HUES64 (cell line): ENCODE results near the gene APOBEC3G.
A peak's percentile ranks its signal among the peaks of the same experiment; 100 is the strongest.

Experiments used
- H3K27ac ChIP-seq: 2 replicates; pipeline ENCODE4 v1.7.0; 2013; ENCODE audit warnings: low read depth, low read length, inconsistent platforms
- H3K27me3 ChIP-seq: 2 replicates; pipeline ENCODE4 v1.6.1; 2013; ENCODE audit warnings: mild to moderate bottlenecking, low read length; ENCODE audit not compliant: insufficient read depth
- H3K36me3 ChIP-seq: 2 replicates; pipeline ENCODE4 v1.6.1; 2013; ENCODE audit warnings: mild to moderate bottlenecking, low read length; ENCODE audit not compliant: insufficient read depth
- H3K4me1 ChIP-seq: 2 replicates; pipeline ENCODE4 v1.6.1; 2013; ENCODE audit warnings: mild to moderate bottlenecking, low read length, moderate library complexity; ENCODE audit not compliant: insufficient read depth
- H3K4me3 ChIP-seq: 2 replicates; pipeline ENCODE4 v1.5.1; 2013; ENCODE audit warnings: mild to moderate bottlenecking, low read length, moderate library complexity
- H3K9ac ChIP-seq: 2 replicates; pipeline ENCODE4 v1.6.1; 2013; ENCODE audit warnings: mild to moderate bottlenecking, low read depth, low read length
- H3K9me3 ChIP-seq: 2 replicates; pipeline ENCODE4 v1.6.1; 2013; ENCODE audit warnings: low read depth, low read length; ENCODE audit not compliant: insufficient read depth
- WGBS: fragments of 150-250, 120-280 bp; methylation state at CpG from one replicate; pipeline ENCODE4 v1.1.7; 2013; ENCODE audit warnings: missing lambda C conversion rate; 5-methylcytosine and 5-hydroxymethylcytosine counted together

Gene APOBEC3G

DNA sequence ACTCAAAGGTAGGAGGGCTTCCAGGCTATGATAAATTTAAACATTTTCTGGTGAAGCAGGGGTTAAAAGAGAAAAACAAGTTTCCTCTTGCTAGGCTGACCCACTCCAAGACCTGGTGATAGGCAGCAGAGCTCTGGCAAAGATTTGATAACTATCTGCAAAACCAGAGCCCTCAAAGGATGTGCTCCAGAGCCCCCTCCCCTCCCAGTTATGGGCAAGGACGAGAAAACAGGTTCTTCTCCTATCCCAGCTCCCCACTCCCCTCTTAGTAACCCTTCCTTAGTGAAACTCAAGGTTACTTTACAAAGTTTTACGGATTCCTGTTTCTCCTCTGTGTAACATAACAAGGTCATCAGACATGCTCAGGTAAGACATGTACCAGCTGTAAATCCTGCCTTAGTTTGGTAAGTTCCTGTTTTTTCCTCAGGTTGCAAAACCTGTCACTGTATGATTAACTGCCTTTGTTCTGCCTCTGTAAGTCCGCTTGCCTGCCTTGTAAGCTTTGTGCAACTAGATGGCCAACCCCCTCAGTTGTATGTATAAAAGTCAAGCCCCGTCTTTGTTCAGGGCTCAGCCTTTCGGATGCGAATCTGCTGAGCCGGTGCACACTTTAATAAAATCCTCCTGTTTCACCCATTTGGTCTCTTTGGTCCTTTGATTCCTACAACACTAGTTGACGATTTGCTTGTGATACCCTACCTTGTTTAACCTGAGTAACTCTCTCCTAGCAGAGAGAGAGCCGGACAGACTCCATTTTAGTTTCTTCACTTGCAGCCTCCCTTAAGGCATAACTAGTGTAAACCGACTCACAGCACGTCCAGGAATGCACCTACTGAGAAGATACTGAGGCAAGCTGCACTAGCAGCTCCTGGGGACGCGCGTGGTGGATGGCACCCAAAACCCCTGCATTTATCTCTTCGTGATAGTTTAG, 33.8 kb downstream of the APOBEC3G start:
- no peaks in the 10 kb centered on the region for H3K36me3 ChIP-seq
- no peak overlapping the region for H3K4me3 ChIP-seq
- WGBS, result 72% methylated on average over 15 of the region's 15 CpGs
- H3K9ac ChIP-seq, result no peak overlapping the region
- H3K9me3 ChIP-seq, result no peaks in the 10 kb centered on the region
- H3K27me3 ChIP-seq, result peaks cover 20% of the 10 kb centered on the region
- H3K4me1 ChIP-seq, result peaks cover 24% of the 10 kb centered on the region
- H3K27ac ChIP-seq, result no peak overlapping the region

DNA sequence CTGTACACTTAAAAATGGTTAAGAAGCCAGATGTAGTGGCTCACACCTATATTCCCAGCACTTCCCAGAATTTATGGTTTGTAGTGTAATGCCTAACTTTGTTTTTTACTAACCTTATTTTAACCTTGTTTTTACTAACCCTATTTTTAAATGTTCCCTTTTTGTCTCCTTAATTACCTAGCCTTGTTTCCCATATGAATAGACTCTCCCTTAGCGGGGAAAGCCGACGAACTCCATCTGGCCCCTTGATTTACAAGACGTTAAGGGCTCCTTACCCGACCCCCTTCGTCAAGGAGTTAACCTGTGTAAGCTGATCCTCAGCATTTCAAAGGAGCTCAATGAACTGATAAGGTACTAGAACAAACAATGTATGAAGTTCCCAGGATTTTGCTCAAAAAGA, 37.0 kb downstream of the APOBEC3G start:
- Histone ChIP-seq H3K4me1 (peaks cover 26% of the 10 kb centered on the region), H3K9ac (no peak overlapping the region), H3K4me3 (peak overlapping the region; percentile 28; the same call in 1 of the 2 replicates), H3K9me3 (no peaks in the 10 kb centered on the region), H3K27me3 (peaks cover 31% of the 10 kb centered on the region), H3K27ac (peak overlapping the region; percentile 51; the same call in 1 of the 2 replicates), H3K36me3 (no peaks in the 10 kb centered on the region)
- under 1% methylated on average over 6 of the region's 6 CpGs for WGBS

DNA sequence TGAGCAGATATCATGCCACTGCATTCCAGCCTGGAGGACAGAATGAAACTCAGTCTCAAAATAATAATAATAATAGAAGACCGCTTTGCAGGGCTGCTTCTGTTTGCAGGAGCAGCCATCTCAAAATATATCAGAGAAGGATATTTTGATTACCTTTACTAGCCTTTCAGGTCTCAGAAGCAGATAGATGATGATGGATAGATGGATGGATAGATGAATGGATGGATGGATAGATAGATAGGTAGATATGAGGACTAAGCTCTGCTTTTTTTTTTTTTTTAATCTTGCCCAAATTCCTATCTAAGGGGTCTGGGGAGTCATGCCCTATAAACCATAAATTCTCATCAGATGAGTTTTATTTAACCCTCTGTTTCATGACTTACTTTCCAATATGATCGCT, 38.5 kb downstream of the APOBEC3G start:
- no peak overlapping the region for H3K9ac ChIP-seq
- H3K27ac ChIP-seq, result no peak overlapping the region
- WGBS, result 92% methylated on average over 1 of the region's 2 CpGs
- no peaks in the 10 kb centered on the region for H3K9me3 ChIP-seq
- peaks cover 25% of the 10 kb centered on the region for H3K4me1 ChIP-seq
- H3K4me3 ChIP-seq, result no peak overlapping the region; the same call in 1 of the 2 replicates
- H3K36me3 ChIP-seq, result no peaks in the 10 kb centered on the region
- H3K27me3 ChIP-seq, result peaks cover 31% of the 10 kb centered on the region

DNA sequence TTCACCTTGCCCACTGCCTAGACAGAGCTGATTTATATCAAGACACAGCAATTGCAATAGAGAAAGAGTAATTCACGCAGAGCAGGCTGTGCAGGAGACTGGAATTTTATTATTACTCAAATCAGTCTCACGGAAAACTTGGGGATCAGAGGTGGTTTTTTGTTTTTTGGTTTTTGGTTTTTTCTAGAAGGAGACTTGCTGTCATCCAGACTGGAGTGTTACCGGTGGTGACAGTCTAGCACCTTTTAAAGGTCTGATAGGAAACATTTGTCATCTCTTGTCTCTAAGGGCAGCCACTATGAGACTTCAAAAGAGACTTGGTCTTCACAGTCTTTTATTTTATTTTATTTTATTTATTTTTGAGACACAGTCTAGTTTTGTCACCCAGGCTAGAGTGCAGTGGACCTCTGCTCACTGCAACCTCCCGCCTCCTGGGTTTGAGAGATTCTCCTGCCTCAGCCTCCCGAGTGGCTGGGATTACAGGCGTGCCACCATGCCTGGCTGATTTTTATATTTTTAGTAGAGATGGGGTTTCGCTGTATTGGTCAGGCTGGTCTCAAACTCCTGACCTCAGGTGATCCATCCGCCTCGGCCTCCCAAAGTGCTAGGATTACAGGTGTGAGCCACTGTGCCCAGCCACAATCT, 39.0 kb downstream of the APOBEC3G start:
- Histone ChIP-seq H3K9me3 (no peaks in the 10 kb centered on the region), H3K9ac (no peak overlapping the region), H3K4me3 (no peak overlapping the region), H3K27me3 (peaks cover 31% of the 10 kb centered on the region), H3K4me1 (peaks cover 20% of the 10 kb centered on the region), H3K27ac (no peak overlapping the region), H3K36me3 (no peaks in the 10 kb centered on the region)
- WGBS, result 89% methylated on average over 9 of the region's 9 CpGs

DNA sequence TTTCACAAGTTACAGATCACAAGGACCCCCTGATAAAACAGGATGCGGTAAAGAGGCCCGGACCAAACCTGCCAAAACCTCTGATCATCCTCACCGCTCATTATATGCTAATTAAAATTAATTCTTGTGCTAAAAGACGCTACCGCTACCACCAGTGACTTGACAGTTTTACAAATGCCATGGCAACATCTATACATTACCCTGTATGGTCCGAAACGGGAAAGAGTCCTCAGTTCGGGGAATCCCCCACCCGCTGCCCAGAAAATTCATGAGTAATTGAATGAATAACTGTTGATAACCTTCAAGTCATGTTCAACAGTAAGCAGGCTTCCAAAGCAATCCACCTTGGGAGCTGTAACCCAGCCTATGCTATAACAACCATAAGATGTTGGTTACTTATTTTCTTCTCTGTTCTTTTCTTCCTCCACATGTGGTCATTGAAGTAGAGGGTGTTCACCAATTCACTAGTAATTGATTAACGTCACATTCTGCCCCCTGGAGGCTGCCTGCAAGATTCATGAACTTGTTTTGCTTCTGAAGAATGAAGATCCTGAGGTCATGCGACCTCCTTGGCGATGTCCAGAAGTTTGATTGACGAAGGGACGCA, 40.6 kb downstream of the APOBEC3G start:
- Histone ChIP-seq H3K36me3 (no peaks in the 10 kb centered on the region), H3K4me3 (no peak overlapping the region), H3K27ac (no peak overlapping the region), H3K9me3 (no peaks in the 10 kb centered on the region), H3K4me1 (peaks cover 20% of the 10 kb centered on the region), H3K27me3 (peaks cover 31% of the 10 kb centered on the region), H3K9ac (no peak overlapping the region)
- WGBS, result 70% methylated on average over 14 of the region's 14 CpGs

DNA sequence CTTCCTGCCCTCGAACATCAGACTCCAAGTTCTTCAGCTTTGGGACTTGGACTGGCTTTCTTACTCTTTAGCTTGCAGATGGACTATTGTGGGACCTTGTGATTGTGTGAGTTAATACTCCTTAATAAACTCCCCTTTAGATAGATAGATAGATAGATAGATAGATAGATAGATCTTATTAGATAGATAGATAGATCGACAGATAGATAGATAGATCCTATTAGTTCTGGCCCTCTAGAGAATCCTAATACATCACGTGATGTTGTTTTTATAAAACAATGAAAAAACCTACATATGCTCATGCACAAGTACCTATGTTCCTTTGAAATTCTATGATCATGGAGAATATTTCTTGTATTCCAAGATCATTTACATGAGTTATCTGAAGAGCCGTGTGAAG, 43.9 kb downstream of the APOBEC3G start:
- Histone ChIP-seq H3K27ac (no peak overlapping the region), H3K27me3 (peaks cover 10% of the 10 kb centered on the region), H3K9ac (no peak overlapping the region), H3K9me3 (no peaks in the 10 kb centered on the region), H3K4me1 (peaks cover 1% of the 10 kb centered on the region; the same call in 1 of the 2 replicates), H3K36me3 (no peaks in the 10 kb centered on the region), H3K4me3 (no peak overlapping the region)
- WGBS, result 85% methylated on average over 2 of the region's 4 CpGs

DNA sequence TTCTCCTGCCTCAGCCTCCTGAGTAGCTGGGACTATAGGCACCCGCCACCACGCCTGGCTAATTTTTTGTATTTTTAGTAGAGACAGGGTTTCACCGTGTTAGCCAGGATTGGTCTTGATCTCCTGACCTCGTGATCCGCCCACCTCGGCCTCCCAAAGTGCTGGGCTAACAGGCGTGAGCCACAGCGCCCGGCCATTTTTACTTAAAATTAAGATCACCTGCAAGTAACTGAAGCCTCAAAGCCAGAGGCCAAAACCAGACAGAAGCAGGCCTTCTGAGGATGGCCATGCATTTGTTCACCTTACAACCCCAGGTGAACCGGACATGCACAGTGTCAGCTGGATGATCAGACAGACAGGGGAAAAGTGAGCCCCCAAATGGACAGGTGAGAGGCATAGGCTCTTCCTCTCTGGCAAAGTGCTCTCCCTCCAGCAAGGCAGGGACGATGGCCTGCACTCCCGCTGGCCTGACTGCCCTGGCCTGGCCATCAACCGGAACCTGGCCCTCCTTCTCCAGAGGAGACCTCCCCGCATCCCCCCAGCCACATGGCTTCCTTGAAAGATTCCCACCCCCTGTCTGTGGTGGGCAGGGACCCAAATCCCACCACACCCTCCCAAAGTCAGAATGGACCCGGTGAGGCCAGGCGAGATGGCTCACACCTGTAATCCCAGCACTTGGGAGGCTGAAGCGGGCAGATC, 45.8 kb downstream of the APOBEC3G start:
- Histone ChIP-seq H3K9ac (no peak overlapping the region), H3K27me3 (peaks cover 5% of the 10 kb centered on the region), H3K9me3 (no peaks in the 10 kb centered on the region), H3K36me3 (no peaks in the 10 kb centered on the region), H3K27ac (no peak overlapping the region), H3K4me3 (no peak overlapping the region), H3K4me1 (no peaks in the 10 kb centered on the region)
- 97% methylated on average over 17 of the region's 17 CpGs for WGBS

DNA sequence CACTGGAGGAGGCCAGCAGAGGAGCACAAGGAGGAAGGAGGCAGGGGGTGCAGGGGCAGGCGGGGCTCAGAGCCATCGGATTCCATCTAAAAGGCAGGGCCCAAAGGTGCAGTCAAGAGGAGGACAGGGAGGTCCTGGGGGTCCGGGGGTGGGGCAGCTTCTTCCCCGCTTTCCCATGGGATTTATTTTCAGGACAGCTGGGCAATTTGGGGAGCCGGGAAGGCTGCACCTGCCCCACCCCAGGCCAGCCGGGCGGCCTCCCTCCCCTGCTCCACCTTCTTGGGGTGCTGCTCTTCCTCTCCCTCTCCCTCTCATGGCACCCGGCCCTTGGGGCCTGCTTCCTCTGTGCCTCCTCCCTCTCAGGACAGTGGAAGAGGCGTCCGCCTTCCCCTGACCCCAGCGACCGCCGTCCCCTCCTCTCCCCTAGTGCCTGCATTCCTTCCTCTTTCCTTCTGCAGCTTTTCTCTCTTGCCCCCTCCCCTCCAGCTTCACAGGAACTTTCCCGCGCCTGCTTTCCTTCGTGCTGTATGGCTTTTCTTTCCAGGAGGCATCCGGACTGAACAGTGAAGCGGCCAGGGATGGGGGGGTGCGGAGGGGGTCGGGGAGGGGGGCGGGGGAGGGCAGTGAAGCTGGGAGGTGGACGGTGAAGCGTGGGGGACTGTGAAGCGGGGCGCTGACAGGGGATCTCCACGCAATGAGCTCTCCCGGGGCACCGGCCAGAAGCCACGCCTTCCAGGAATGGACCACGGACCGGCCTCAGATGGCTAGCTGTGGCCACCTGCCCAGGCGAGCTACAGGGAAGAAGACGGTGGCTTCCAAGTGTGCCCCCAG, 46.9 kb downstream of the APOBEC3G start:
- Histone ChIP-seq H3K9ac (no peak overlapping the region), H3K9me3 (no peaks in the 10 kb centered on the region), H3K4me1 (no peaks in the 10 kb centered on the region), H3K27ac (no peak overlapping the region), H3K4me3 (peak overlapping the region; percentile 32; the same call in 1 of the 2 replicates), H3K36me3 (no peaks in the 10 kb centered on the region), H3K27me3 (no peaks in the 10 kb centered on the region)
- WGBS, result 30% methylated on average over 33 of the region's 33 CpGs

DNA sequence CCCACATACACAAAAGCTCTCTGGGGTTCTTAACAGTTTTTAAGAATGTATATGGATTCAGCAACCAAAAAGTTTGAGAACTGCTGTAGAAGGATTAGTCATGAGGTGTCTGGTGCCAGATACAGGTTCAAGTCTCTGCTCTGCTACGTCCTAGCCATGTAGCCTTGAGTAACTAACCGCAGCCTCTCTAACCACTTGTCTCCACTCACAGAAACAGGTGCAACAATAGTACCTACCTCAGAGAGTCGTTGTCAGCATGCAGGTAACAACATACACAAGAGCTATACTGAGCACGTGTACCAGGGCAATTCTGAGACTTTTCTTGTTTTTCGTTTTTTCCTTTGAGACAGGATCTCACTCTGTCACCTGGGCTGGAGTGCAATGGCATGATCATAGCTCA, 48.5 kb downstream of the APOBEC3G start:
- H3K36me3 ChIP-seq, result no peaks in the 10 kb centered on the region
- H3K27ac ChIP-seq, result no peak overlapping the region
- H3K9me3 ChIP-seq, result no peaks in the 10 kb centered on the region
- H3K27me3 ChIP-seq, result no peaks in the 10 kb centered on the region
- peaks cover 5% of the 10 kb centered on the region; the same call in 1 of the 2 replicates for H3K4me1 ChIP-seq
- 95% methylated on average over 5 of the region's 5 CpGs for WGBS
- H3K4me3 ChIP-seq, result no peak overlapping the region
- H3K9ac ChIP-seq, result no peak overlapping the region

DNA sequence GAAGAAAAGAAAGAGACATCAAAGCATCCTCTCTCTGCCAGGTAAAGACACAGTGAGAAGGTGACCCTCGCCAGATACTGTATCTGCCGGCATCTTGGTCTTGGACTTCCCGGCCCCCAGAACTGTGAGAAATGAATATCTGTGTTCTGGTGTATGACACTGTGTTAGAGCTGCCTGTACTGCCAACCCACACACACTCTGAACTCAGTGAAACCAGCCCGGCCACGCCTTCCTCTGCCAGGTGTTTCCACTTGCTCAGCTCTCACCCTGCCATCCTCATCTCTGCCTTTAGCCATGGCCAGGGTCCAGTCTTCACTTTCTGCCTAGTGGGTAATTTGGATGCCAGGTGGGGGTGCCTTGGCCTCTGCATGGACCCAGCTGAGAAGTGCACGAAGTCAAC, 51.4 kb downstream of the APOBEC3G start:
- H3K27ac ChIP-seq, result no peak overlapping the region

More for the DNA sequence above, 51.4 kb downstream of the APOBEC3G start:
- no peak overlapping the region for H3K4me3 ChIP-seq
- H3K4me1 ChIP-seq, result peaks cover 16% of the 10 kb centered on the region
- H3K9me3 ChIP-seq, result no peaks in the 10 kb centered on the region
- no peaks in the 10 kb centered on the region for H3K36me3 ChIP-seq
- H3K9ac ChIP-seq, result no peak overlapping the region
- WGBS, result 87% methylated on average over 6 of the region's 6 CpGs
- no peaks in the 10 kb centered on the region for H3K27me3 ChIP-seq
